K562 (cell line): ENCODE data around the gene KCNAB1. TPM values are rescaled to one million over a fixed set of nuclear protein-coding genes. Genes with fewer than 3 reads are reported as not detected.

Experiments
- ATAC-seq: fragments of 200-7000 bp; cut with Tn5 transposase; 3 replicates; pipeline ENCODE4 v1.9.1; 2020; ENCODE audit warnings: moderate library complexity
- BruUV-seq: library from RNA; stranded (reverse); fragments of 400-500 nt; replicated peaks from 2 replicates; lab custom pipeline; 2021; lab: Mats Ljungman, UMichigan
- CTCF ChIA-PET: fragments of 300-600 bp; formaldehyde crosslinking; extraction: SDS; loops from one replicate; lab custom pipeline; 2021; ENCODE audit warnings: low intra/inter-chr PET ratio; lab: Yijun Ruan, JAX
- POLR2A ChIA-PET: fragments of 300-600, 350-650 bp; sonication (Branson Sonifier 250); formaldehyde crosslinking; extraction: SDS; loops from one replicate; lab custom pipeline; 2021; ENCODE audit warnings: antibody characterized with exemption, inconsistent platforms; lab: Yijun Ruan, JAX
- DNase-seq, 4 experiments: peaks; one replicate each; pipeline versions ENCODE4 v3.0.0 to v3.0.0-alpha.2; 2011 to 2018; ENCODE audit warnings: low spot score in 3 of 4, mixed read lengths in 3 of 4; ENCODE audit errors: extremely low read depth in 1 of 4
- FAIRE-seq: peaks from 2 replicates; lab custom pipeline; 2011; peaks lifted over from hg19 to GRCh38; lab: Jason Lieb, UNC
- H2AFZ ChIP-seq: 2 replicates; pipeline ENCODE4 v1.6.0; 2011; ENCODE audit warnings: low read depth, low read length, control low read depth, inconsistent platforms
- H3K27ac ChIP-seq: fragments of 200-600 bp; 3 replicates; pipeline ENCODE4 v1.8.0; 2011; ENCODE audit warnings: low read depth, mild to moderate bottlenecking, control low read depth, inconsistent platforms, low read length, moderate library complexity, mixed read lengths; ENCODE audit errors: extremely low read depth
- H3K27me3 ChIP-seq, 2 experiments: fragments of 300-600 bp in 1 of 2; 2 replicates in 1 of 2; 3 replicates in 1 of 2; pipeline versions ENCODE4 v1.6.0 to v1.8.0; 2011; ENCODE audit warnings: inconsistent platforms in 2 of 2, low read length in 2 of 2, mild to moderate bottlenecking in 1 of 2, mixed read lengths in 1 of 2, moderate library complexity in 1 of 2; ENCODE audit not compliant: control insufficient read depth in 2 of 2, insufficient read depth in 2 of 2
- H3K36me3 ChIP-seq: fragments of 300-600 bp; 3 replicates; pipeline ENCODE4 v1.8.0; 2011; ENCODE audit warnings: mild to moderate bottlenecking, low read length, inconsistent platforms; ENCODE audit not compliant: control insufficient read depth, insufficient read depth
- H3K4me1 ChIP-seq, 2 experiments: fragments of 200-600 bp in 1 of 2; replicated peaks in 1 of 2; 2 replicates in 1 of 2; 3 replicates in 1 of 2; pipeline versions ENCODE4 v1.5.1 to v1.8.0; 2011; ENCODE audit warnings: inconsistent platforms in 2 of 2, low read length in 2 of 2, mild to moderate bottlenecking in 1 of 2, mixed read lengths in 1 of 2, moderate library complexity in 1 of 2; ENCODE audit not compliant: control insufficient read depth in 2 of 2, insufficient read depth in 2 of 2
- H3K4me2 ChIP-seq: 2 replicates; pipeline ENCODE4 v1.6.1; 2011; ENCODE audit warnings: low read length, control low read depth, inconsistent platforms, mixed read lengths; ENCODE audit not compliant: insufficient read depth
- H3K4me3 ChIP-seq: fragments of 200-600 bp; sonication (generic), shearing (Covaris generic); 2 replicates; pipeline ENCODE4 v1.5.1; 2016; ENCODE audit warnings: control low read depth, inconsistent platforms
- H3K79me2 ChIP-seq: fragments of 200-600 bp; 3 replicates; pipeline ENCODE4 v1.8.0; 2011; ENCODE audit warnings: low read length, inconsistent platforms; ENCODE audit not compliant: control insufficient read depth, insufficient read depth
- H3K9ac ChIP-seq, 2 experiments: 2 replicates each; pipeline versions ENCODE4 v1.6.0 to v1.6.1; 2011; ENCODE audit warnings: low read depth in 2 of 2, low read length in 2 of 2, control low read depth in 1 of 2, inconsistent platforms in 1 of 2, mild to moderate bottlenecking in 1 of 2, mixed read lengths in 1 of 2; ENCODE audit not compliant: insufficient read depth in 1 of 2
- H3K9me1 ChIP-seq: one replicate; pipeline ENCODE4 v1.6.0; 2011; ENCODE audit warnings: inconsistent platforms, mild to moderate bottlenecking, low read length, moderate library complexity; ENCODE audit not compliant: control insufficient read depth, insufficient read depth
- H3K9me3 ChIP-seq: replicated peaks from 2 replicates; pipeline ENCODE4 v1.5.1; 2011; ENCODE audit warnings: low read depth, low read length, inconsistent platforms; ENCODE audit not compliant: control insufficient read depth, insufficient read depth
- H4K20me1 ChIP-seq: replicated peaks from 2 replicates; pipeline ENCODE4 v1.6.1; 2011; ENCODE audit warnings: low read length, inconsistent platforms, mixed read lengths; ENCODE audit not compliant: control insufficient read depth, insufficient read depth
- DPF2 ChIP-seq: fragments of 450-650 bp; IDR thresholded peaks from 2 replicates; pipeline ENCODE4 v1.6.1; 2016
- NFE2 ChIP-seq: IDR thresholded peaks from 2 replicates; pipeline ENCODE4 v1.6.1; 2014; ENCODE audit warnings: antibody characterized with exemption, low read depth
- NFIX ChIP-seq: fragments of 250-450 bp; sonication (Bioruptor Pico); IDR thresholded peaks from 2 replicates; pipeline ENCODE4 v1.4.0; 2020; ENCODE audit warnings: low read depth, mild to moderate bottlenecking, moderate library complexity
- NR2C1 ChIP-seq, 2 experiments: fragments of 450-650 bp; IDR thresholded peaks; 2 replicates each; pipeline ENCODE4 v1.6.1; 2017; ENCODE audit warnings: mild to moderate bottlenecking in 2 of 2, antibody characterized with exemption in 1 of 2, inconsistent platforms in 1 of 2, missing compliant biosample characterization in 1 of 2, missing genetic modification characterization in 1 of 2
- TCF3 ChIP-seq: sonication (generic); formaldehyde crosslinking; IDR thresholded peaks from 2 replicates; pipeline ENCODE4 v1.4.0; 2020; ENCODE audit warnings: mild to moderate bottlenecking, missing genetic modification reagents
- ZNF445 ChIP-seq: fragments of 250-450 bp; sonication (Bioruptor Pico); IDR thresholded peaks from 2 replicates; pipeline ENCODE4 v1.4.0; 2020; ENCODE audit warnings: low read depth, mild to moderate bottlenecking, moderate library complexity
- ZNF717 ChIP-seq: fragments of 250-450 bp; sonication (Bioruptor Pico); IDR thresholded peaks from 2 replicates; pipeline ENCODE4 v1.5.0; 2021
- WGBS: fragments of 100-300 bp; shearing (Covaris generic); methylation state at CpG from one replicate; pipeline ENCODE4 v1.1.6; 2016; ENCODE audit warnings: low coverage, mixed read lengths; ENCODE audit not compliant: insufficient coverage; ENCODE audit errors: missing lambda C conversion rate; 5-methylcytosine and 5-hydroxymethylcytosine counted together
- in situ Hi-C: fragments of 300-500 bp; cut with MboI; formaldehyde crosslinking; loops from 4 replicates; pipeline ENCODE4 v1.15.0; 2018; ENCODE audit warnings: inconsistent platforms, mixed read lengths
- intact Hi-C: fragments of 100-400 bp; cut with micrococcal nuclease; formaldehyde crosslinking; loops from 2 replicates; pipeline ENCODE4 v1.14.2; 2022
- polyA plus RNA-seq, 8 experiments: library from polyadenylated mRNA; depleted of rRNA in 4 of 8; stranded (reverse) in 5 of 8; unstranded in 3 of 8; fragments of >200 nt; fragmentation: Nextera tagmentation in 2 of 8; fragmentation: Illumina TruSeq in 1 of 8; extraction: Ambion mirVana in 2 of 8; extraction: Trizol in 1 of 8; gene quantifications; 2 replicates each; pipeline versions ENCODE4 v1.2.1 to v1.2.3, GENCODE V29; 2011 to 2014; ENCODE audit warnings: inconsistent platforms in 1 of 8, missing spikeins in 1 of 8
- total RNA-seq, 7 experiments: library from RNA; depleted of rRNA in 6 of 7; stranded (reverse); fragments of >200 nt in 6 of 7; fragmentation: Illumina TruSeq in 2 of 7; extraction: Trizol in 2 of 7; gene quantifications; 2 replicates each; pipeline versions ENCODE4 v1.2.1 to v1.2.3, GENCODE V29; 2011 to 2021; ENCODE audit warnings: low replicate concordance in 1 of 7
- TF ChIP-seq, protein P1 (sequence below), 3 experiments: IDR thresholded peaks in 2 of 3; conservative IDR thresholded peaks in 1 of 3; 2 replicates each; pipeline ENCODE4 v1.5.1; 2011 to 2012; ENCODE audit warnings: low read length in 3 of 3, mild to moderate bottlenecking in 3 of 3, control low read depth in 2 of 3, improper control_type of control experiment in 1 of 3, inconsistent platforms in 1 of 3, low read depth in 1 of 3, mixed read lengths in 1 of 3, moderate library complexity in 1 of 3; ENCODE audit not compliant: insufficient read depth in 2 of 3
- TF ChIP-seq, protein P2 (sequence below): fragments of 250-450 bp; sonication (Bioruptor Pico); IDR thresholded peaks from 2 replicates; pipeline ENCODE4 v1.9.0; 2021; ENCODE audit warnings: mild to moderate bottlenecking, inconsistent platforms

The KCNAB1 gene
- total and polyA plus RNA-seq, 9 of the 15 experiments (the other 6 are each of a cell fraction or from before 2014, with no cell fraction given), result 0.14 to 1.2 (median 0.51) TPM

DNA sequence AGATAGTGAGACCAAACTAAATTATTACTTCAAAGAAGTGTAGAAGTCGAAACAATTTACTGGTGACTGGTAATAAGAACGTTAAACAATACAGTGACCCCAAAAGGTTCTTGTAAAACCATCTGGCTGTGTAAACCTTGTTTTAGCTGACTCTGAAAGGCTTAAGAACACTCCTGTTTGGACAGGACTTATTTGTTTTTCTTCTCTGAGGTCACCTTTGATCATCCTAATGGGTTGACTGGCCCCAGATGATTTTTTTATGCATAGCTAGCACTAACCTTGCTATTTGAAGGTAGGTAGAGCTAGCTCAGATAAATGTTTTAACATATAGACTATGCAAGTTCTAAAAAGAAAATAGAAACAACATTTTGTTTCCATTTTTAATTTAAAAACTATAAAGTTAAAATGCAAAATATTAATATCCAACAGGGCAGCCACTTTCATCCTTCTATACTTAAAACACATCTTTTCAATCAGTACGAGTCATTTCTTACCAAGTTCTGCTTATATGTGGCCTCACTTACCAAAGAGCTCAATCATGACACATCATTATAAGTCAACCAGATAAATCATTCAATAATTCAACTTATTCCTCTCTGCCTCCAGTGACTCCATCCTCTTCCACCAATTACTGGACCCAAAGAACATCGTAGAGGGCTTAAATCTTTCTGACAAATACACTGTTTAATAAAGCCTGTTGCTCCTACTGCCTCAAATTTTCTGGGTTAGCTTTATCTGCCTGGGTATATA, 275.8 kb downstream of the KCNAB1 start:
- ATAC-seq (no peak), FAIRE-seq (no peak), DNase-seq (no peak)
- H3K9me3 ChIP-seq, result no peaks in the 10 kb centered on the region
- TF ChIP-seq TCF3 (CRISPR knock-in tag) (no peak), ZNF717 (CRISPR knock-in tag) (no peak)
- intact Hi-C loops, result no loop called here
- no peak overlapping the region for H2AFZ ChIP-seq
- no peaks in the 10 kb centered on the region for H3K36me3 ChIP-seq
- H3K79me2 ChIP-seq, result no peaks in the 10 kb centered on the region
- no peaks in the 10 kb centered on the region for H3K9me1 ChIP-seq
- no peak overlapping the region for H3K9ac ChIP-seq
- POLR2A ChIA-PET, result no interaction called here
- no peak overlapping the region for H3K27ac ChIP-seq
- in situ Hi-C loops, result loop anchor here (25.0 kb wide), 1 partner anchor 234 kb away; no protein-coding TSS in a partner anchor
- no peak overlapping the region for H3K4me2 ChIP-seq
- H4K20me1 ChIP-seq, result no peaks in the 10 kb centered on the region
- peaks cover 0 to 6% of the 10 kb centered on the region in 2 experiments; a peak in 2 of 5 replicates for H3K27me3 ChIP-seq
- WGBS, result 0% methylated on average over 4 of the region's 4 CpGs
- CTCF ChIA-PET, result no interaction called here
- no peak overlapping the region for H3K4me3 ChIP-seq
- BruUV-seq, result no TSS peak
- H3K4me1 ChIP-seq, result no peaks in the 10 kb centered on the region

DNA sequence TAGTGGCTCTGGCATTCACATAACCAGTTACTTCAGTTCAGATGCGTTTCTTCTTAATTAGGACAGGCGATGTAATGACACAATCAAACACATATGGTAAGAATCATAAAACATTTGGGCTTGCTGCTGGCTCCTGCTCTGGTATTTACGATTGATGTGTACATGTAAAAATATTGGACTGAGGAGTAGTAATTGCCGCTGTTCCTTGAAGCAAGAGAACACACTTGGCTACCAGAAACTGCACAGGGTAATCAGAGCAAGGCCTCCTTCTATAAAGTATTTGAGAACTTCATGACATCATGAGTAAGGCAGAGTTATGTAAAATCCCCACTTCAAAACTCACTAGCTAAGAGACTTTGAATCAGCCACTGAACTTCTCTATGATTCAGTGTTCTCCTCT, 276.5 kb downstream of the KCNAB1 start:
- FAIRE-seq (no peak), ATAC-seq (no peak), DNase-seq (no peak)
- H3K4me1 ChIP-seq, result no peaks in the 10 kb centered on the region
- H3K9ac ChIP-seq, result no peak overlapping the region
- H3K27ac ChIP-seq, result no peak overlapping the region
- no peaks in the 10 kb centered on the region for H4K20me1 ChIP-seq
- no peak overlapping the region for H3K4me2 ChIP-seq
- in situ Hi-C loops, result loop anchor here (25.0 kb wide), 1 partner anchor 235 kb away; no protein-coding TSS in a partner anchor
- H2AFZ ChIP-seq, result no peak overlapping the region
- H3K9me1 ChIP-seq, result no peaks in the 10 kb centered on the region
- H3K36me3 ChIP-seq, result no peaks in the 10 kb centered on the region
- no peaks in the 10 kb centered on the region for H3K79me2 ChIP-seq
- H3K27me3 ChIP-seq, result peaks cover 0 to 6% of the 10 kb centered on the region in 2 experiments; a peak in 2 of 5 replicates
- no TSS peak for BruUV-seq
- ChIA-PET POLR2A (no interaction called here), CTCF (no interaction called here)
- 2% methylated on average over 4 of the region's 4 CpGs for WGBS
- H3K4me3 ChIP-seq, result no peak overlapping the region
- intact Hi-C loops, result no loop called here
- no peaks in the 10 kb centered on the region for H3K9me3 ChIP-seq
- TF ChIP-seq NR2C1 (IDR thresholded peaks at IDR 0.05) (no peak), NR2C1 (tag; IDR thresholded peaks at IDR 0.05) (no peak), ZNF445 (CRISPR knock-in tag) (no peak), DPF2 (no peak), NFIX (CRISPR knock-in tag) (no peak), NFE2 (no peak)
- TF ChIP-seq, protein P1, sequence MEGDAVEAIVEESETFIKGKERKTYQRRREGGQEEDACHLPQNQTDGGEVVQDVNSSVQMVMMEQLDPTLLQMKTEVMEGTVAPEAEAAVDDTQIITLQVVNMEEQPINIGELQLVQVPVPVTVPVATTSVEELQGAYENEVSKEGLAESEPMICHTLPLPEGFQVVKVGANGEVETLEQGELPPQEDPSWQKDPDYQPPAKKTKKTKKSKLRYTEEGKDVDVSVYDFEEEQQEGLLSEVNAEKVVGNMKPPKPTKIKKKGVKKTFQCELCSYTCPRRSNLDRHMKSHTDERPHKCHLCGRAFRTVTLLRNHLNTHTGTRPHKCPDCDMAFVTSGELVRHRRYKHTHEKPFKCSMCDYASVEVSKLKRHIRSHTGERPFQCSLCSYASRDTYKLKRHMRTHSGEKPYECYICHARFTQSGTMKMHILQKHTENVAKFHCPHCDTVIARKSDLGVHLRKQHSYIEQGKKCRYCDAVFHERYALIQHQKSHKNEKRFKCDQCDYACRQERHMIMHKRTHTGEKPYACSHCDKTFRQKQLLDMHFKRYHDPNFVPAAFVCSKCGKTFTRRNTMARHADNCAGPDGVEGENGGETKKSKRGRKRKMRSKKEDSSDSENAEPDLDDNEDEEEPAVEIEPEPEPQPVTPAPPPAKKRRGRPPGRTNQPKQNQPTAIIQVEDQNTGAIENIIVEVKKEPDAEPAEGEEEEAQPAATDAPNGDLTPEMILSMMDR (IDR thresholded peaks at IDR 0.05 in 2 of 3, conservative IDR thresholded peaks at IDR 0.05 in 1 of 3; ENCODE audit: insufficient read depth in 2 of 3, low read depth in 1 of 3, low read length in 3 of 3), result no peak
- TF ChIP-seq, protein P2, sequence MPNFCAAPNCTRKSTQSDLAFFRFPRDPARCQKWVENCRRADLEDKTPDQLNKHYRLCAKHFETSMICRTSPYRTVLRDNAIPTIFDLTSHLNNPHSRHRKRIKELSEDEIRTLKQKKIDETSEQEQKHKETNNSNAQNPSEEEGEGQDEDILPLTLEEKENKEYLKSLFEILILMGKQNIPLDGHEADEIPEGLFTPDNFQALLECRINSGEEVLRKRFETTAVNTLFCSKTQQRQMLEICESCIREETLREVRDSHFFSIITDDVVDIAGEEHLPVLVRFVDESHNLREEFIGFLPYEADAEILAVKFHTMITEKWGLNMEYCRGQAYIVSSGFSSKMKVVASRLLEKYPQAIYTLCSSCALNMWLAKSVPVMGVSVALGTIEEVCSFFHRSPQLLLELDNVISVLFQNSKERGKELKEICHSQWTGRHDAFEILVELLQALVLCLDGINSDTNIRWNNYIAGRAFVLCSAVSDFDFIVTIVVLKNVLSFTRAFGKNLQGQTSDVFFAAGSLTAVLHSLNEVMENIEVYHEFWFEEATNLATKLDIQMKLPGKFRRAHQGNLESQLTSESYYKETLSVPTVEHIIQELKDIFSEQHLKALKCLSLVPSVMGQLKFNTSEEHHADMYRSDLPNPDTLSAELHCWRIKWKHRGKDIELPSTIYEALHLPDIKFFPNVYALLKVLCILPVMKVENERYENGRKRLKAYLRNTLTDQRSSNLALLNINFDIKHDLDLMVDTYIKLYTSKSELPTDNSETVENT, result no peak
